Keratinocyte (primary cell): ENCODE data around the gene ROR1.

Experiments used
- EZH2 ChIP-seq: IDR thresholded peaks from one replicate; pipeline ENCODE4 v1.6.1; 2012; ENCODE audit warnings: inconsistent platforms, mild to moderate bottlenecking, low read length, moderate library complexity
- TF ChIP-seq, protein P1 (sequence below), 3 experiments: IDR thresholded peaks in 1 of 3; conservative IDR thresholded peaks in 1 of 3; optimal IDR thresholded peaks in 1 of 3; 2 replicates in 2 of 3; 3 replicates in 1 of 3; pipeline versions ENCODE3 to v1.5.1; 2011; ENCODE audit warnings: low read length in 3 of 3, mild to moderate bottlenecking in 3 of 3, moderate library complexity in 2 of 3, control low read depth in 1 of 3, inconsistent platforms in 1 of 3; ENCODE audit not compliant: insufficient read depth in 2 of 3; ENCODE audit errors: extremely low read depth in 1 of 3

DNA sequence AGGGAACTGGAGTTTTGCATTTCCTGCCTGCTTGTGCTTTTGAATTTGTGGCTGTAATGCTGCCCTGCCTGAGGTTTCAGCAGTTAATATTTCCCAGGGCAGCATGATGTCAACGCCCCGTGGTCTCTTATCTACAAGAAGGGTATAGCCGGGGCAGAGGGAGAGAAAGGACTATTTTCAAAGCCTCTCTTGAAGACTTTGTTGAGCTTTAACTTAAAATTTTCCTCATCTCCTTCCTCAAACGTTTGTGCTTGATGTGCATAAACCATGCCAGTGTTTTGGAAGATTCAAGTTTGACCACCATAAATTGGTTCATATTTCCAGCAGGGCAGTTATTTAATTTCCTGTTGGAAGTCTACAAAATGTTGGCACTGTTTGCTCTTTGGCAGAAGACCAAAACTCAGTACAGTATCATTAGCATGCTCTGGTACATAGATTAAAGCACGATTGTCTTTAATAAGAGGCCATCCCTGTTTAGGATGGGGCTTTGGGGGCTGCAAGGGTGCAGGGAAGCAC is 43.4 kb downstream of the ROR1 start:
- TF ChIP-seq, protein P1, sequence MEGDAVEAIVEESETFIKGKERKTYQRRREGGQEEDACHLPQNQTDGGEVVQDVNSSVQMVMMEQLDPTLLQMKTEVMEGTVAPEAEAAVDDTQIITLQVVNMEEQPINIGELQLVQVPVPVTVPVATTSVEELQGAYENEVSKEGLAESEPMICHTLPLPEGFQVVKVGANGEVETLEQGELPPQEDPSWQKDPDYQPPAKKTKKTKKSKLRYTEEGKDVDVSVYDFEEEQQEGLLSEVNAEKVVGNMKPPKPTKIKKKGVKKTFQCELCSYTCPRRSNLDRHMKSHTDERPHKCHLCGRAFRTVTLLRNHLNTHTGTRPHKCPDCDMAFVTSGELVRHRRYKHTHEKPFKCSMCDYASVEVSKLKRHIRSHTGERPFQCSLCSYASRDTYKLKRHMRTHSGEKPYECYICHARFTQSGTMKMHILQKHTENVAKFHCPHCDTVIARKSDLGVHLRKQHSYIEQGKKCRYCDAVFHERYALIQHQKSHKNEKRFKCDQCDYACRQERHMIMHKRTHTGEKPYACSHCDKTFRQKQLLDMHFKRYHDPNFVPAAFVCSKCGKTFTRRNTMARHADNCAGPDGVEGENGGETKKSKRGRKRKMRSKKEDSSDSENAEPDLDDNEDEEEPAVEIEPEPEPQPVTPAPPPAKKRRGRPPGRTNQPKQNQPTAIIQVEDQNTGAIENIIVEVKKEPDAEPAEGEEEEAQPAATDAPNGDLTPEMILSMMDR (optimal IDR thresholded peaks at IDR 0.05 in 1 of 3, IDR thresholded peaks at IDR 0.05 in 1 of 3, conservative IDR thresholded peaks at IDR 0.05 in 1 of 3; ENCODE audit: extremely low read depth in 1 of 3, insufficient read depth in 2 of 3, low read length in 3 of 3): no peak
- TF ChIP-seq EZH2: no peak
